ENCODE measurements around the gene ATE1.

Gene ATE1

GRCh38 chr10:121900443-121901174 lies 27.2 kb downstream of the ATE1 start:
- Histone ChIP-seq H3K4me3 (ENCODE audit: low read length) (no peak overlapping the region), H3K9me3 (ENCODE audit: insufficient read depth, low read depth, low read length) (no peaks in the 10 kb centered on the region), H3K36me3 (ENCODE audit: insufficient read depth, low read length) (peaks cover 47% of the 10 kb centered on the region), H3K4me1 (ENCODE audit: insufficient read depth, low read length) (peaks cover 8% of the 10 kb centered on the region; the same call in 1 of the 2 replicates), H3K9ac (ENCODE audit: low read depth, low read length) (no peak overlapping the region), H3K27ac (ENCODE audit: low read depth, low read length) (no peak overlapping the region), H3K27me3 (ENCODE audit: insufficient read depth, low read length) (no peaks in the 10 kb centered on the region)
- 69% methylated on average over 9 of the region's 10 CpGs for WGBS

- Histone ChIP-seq H3K4me3 (ENCODE audit: low read length) (no peak overlapping the region), H3K4me1 (ENCODE audit: insufficient read depth, low read length) (peaks cover 8% of the 10 kb centered on the region; the same call in 1 of the 2 replicates), H3K9ac (ENCODE audit: low read depth, low read length) (no peak overlapping the region), H3K9me3 (ENCODE audit: insufficient read depth, low read depth, low read length) (no peaks in the 10 kb centered on the region), H3K27ac (ENCODE audit: low read depth, low read length) (no peak overlapping the region), H3K36me3 (ENCODE audit: insufficient read depth, low read length) (peaks cover 51% of the 10 kb centered on the region), H3K27me3 (ENCODE audit: insufficient read depth, low read length) (no peaks in the 10 kb centered on the region)
- 98% methylated on average over 4 of the region's 4 CpGs for WGBS
These were observed 28.1 kb downstream of the ATE1 start for GRCh38 chr10:121899727-121900126.

GRCh38 chr10:121891103-121891502 lies 36.7 kb downstream of the ATE1 start:
- Histone ChIP-seq H3K4me3 (ENCODE audit: low read length) (peak overlapping the region; percentile 33), H3K4me1 (ENCODE audit: insufficient read depth, low read length) (peaks cover 23% of the 10 kb centered on the region), H3K9me3 (ENCODE audit: insufficient read depth, low read depth, low read length) (no peaks in the 10 kb centered on the region), H3K36me3 (ENCODE audit: insufficient read depth, low read length) (peaks cover 30% of the 10 kb centered on the region), H3K27me3 (ENCODE audit: insufficient read depth, low read length) (no peaks in the 10 kb centered on the region), H3K9ac (ENCODE audit: low read depth, low read length) (peak overlapping the region; percentile 69), H3K27ac (ENCODE audit: low read depth, low read length) (peak overlapping the region; percentile 87)
- 11% methylated on average over 5 of the region's 5 CpGs for WGBS

- WGBS, result 93% methylated on average over 4 of the region's 5 CpGs
- Histone ChIP-seq H3K4me3 (ENCODE audit: low read length) (no peak overlapping the region), H3K9me3 (ENCODE audit: insufficient read depth, low read depth, low read length) (no peaks in the 10 kb centered on the region), H3K27me3 (ENCODE audit: insufficient read depth, low read length) (no peaks in the 10 kb centered on the region), H3K9ac (ENCODE audit: low read depth, low read length) (no peak overlapping the region), H3K27ac (ENCODE audit: low read depth, low read length) (no peak overlapping the region), H3K4me1 (ENCODE audit: insufficient read depth, low read length) (peaks cover 23% of the 10 kb centered on the region), H3K36me3 (ENCODE audit: insufficient read depth, low read length) (peaks cover 22% of the 10 kb centered on the region; the same call in 1 of the 2 replicates)
These were observed 38.6 kb downstream of the ATE1 start for GRCh38 chr10:121889212-121889611.

GRCh38 chr10:121886997-121887622 lies 40.7 kb downstream of the ATE1 start:
- Histone ChIP-seq H3K9ac (ENCODE audit: low read depth, low read length) (no peak overlapping the region), H3K4me3 (ENCODE audit: low read length) (no peak overlapping the region), H3K36me3 (ENCODE audit: insufficient read depth, low read length) (peaks cover 19% of the 10 kb centered on the region; the same call in 1 of the 2 replicates), H3K4me1 (ENCODE audit: insufficient read depth, low read length) (peaks cover 20% of the 10 kb centered on the region), H3K27me3 (ENCODE audit: insufficient read depth, low read length) (no peaks in the 10 kb centered on the region), H3K9me3 (ENCODE audit: insufficient read depth, low read depth, low read length) (no peaks in the 10 kb centered on the region), H3K27ac (ENCODE audit: low read depth, low read length) (no peak overlapping the region)
- WGBS, result 50% methylated on average over 7 of the region's 7 CpGs

GRCh38 chr10:121886181-121886580 lies 41.6 kb downstream of the ATE1 start:
- Histone ChIP-seq H3K4me3 (ENCODE audit: low read length) (no peak overlapping the region), H3K27me3 (ENCODE audit: insufficient read depth, low read length) (no peaks in the 10 kb centered on the region), H3K27ac (ENCODE audit: low read depth, low read length) (no peak overlapping the region), H3K9me3 (ENCODE audit: insufficient read depth, low read depth, low read length) (no peaks in the 10 kb centered on the region), H3K9ac (ENCODE audit: low read depth, low read length) (no peak overlapping the region), H3K36me3 (ENCODE audit: insufficient read depth, low read length) (peaks cover 23% of the 10 kb centered on the region), H3K4me1 (ENCODE audit: insufficient read depth, low read length) (peaks cover 13% of the 10 kb centered on the region)
- 95% methylated on average over 4 of the region's 5 CpGs for WGBS

GRCh38 chr10:121880895-121881294 lies 46.9 kb downstream of the ATE1 start:
- no peak overlapping the region for H3K27ac ChIP-seq (ENCODE audit: low read depth, low read length)
- 0 out of 2 replicates have a peak, but pooled peaks cover 3% of the 10 kb centered on the region for H3K4me1 ChIP-seq (ENCODE audit: insufficient read depth, low read length)
- no peaks in the 10 kb centered on the region for H3K27me3 ChIP-seq (ENCODE audit: insufficient read depth, low read length)
- no peaks in the 10 kb centered on the region for H3K9me3 ChIP-seq (ENCODE audit: insufficient read depth, low read depth, low read length)
- no peak overlapping the region for H3K4me3 ChIP-seq (ENCODE audit: low read length)
- no peak overlapping the region for H3K9ac ChIP-seq (ENCODE audit: low read depth, low read length)
- peaks cover 24% of the 10 kb centered on the region for H3K36me3 ChIP-seq (ENCODE audit: insufficient read depth, low read length)

- H3K36me3 ChIP-seq (ENCODE audit: insufficient read depth, low read length), result peaks cover 24% of the 10 kb centered on the region
- WGBS, result 77% methylated on average over 3 of the region's 4 CpGs
- no peaks in the 10 kb centered on the region for H3K9me3 ChIP-seq (ENCODE audit: insufficient read depth, low read depth, low read length)
- no peaks in the 10 kb centered on the region for H3K27me3 ChIP-seq (ENCODE audit: insufficient read depth, low read length)
- 0 out of 2 replicates have a peak, but pooled peaks cover 3% of the 10 kb centered on the region for H3K4me1 ChIP-seq (ENCODE audit: insufficient read depth, low read length)
- H3K4me3 ChIP-seq (ENCODE audit: low read length), result no peak overlapping the region
- H3K9ac ChIP-seq (ENCODE audit: low read depth, low read length), result no peak overlapping the region
- H3K27ac ChIP-seq (ENCODE audit: low read depth, low read length), result no peak overlapping the region
These were observed 48.4 kb downstream of the ATE1 start for GRCh38 chr10:121879476-121879875.

- no peaks in the 10 kb centered on the region for H3K27me3 ChIP-seq (ENCODE audit: insufficient read depth, low read length)
- no peak overlapping the region; the same call in 1 of the 2 replicates for H3K27ac ChIP-seq (ENCODE audit: low read depth, low read length)
- no peak overlapping the region for H3K4me3 ChIP-seq (ENCODE audit: low read length)
- H3K9me3 ChIP-seq (ENCODE audit: insufficient read depth, low read depth, low read length), result no peaks in the 10 kb centered on the region
- peaks cover 25% of the 10 kb centered on the region for H3K36me3 ChIP-seq (ENCODE audit: insufficient read depth, low read length)
- no peak overlapping the region for H3K9ac ChIP-seq (ENCODE audit: low read depth, low read length)
- 86% methylated on average over 3 of the region's 3 CpGs for WGBS
- peaks cover 14% of the 10 kb centered on the region; the same call in 1 of the 2 replicates for H3K4me1 ChIP-seq (ENCODE audit: insufficient read depth, low read length)
These were observed 54.6 kb downstream of the ATE1 start for GRCh38 chr10:121873236-121873635.

GRCh38 chr10:121870413-121870812 lies 57.4 kb downstream of the ATE1 start:
- H3K4me3 ChIP-seq (ENCODE audit: low read length), result no peak overlapping the region
- peaks cover 34% of the 10 kb centered on the region for H3K36me3 ChIP-seq (ENCODE audit: insufficient read depth, low read length)
- 100% methylated on average over 1 of the region's 1 CpG for WGBS
- no peaks in the 10 kb centered on the region for H3K27me3 ChIP-seq (ENCODE audit: insufficient read depth, low read length)
- peaks cover 14% of the 10 kb centered on the region; the same call in 1 of the 2 replicates for H3K4me1 ChIP-seq (ENCODE audit: insufficient read depth, low read length)
- H3K9ac ChIP-seq (ENCODE audit: low read depth, low read length), result no peak overlapping the region
- no peaks in the 10 kb centered on the region for H3K9me3 ChIP-seq (ENCODE audit: insufficient read depth, low read depth, low read length)
- H3K27ac ChIP-seq (ENCODE audit: low read depth, low read length), result no peak overlapping the region

- Histone ChIP-seq H3K4me3 (ENCODE audit: low read length) (no peak overlapping the region), H3K27me3 (ENCODE audit: insufficient read depth, low read length) (no peaks in the 10 kb centered on the region), H3K27ac (ENCODE audit: low read depth, low read length) (no peak overlapping the region), H3K36me3 (ENCODE audit: insufficient read depth, low read length) (peaks cover 42% of the 10 kb centered on the region), H3K9me3 (ENCODE audit: insufficient read depth, low read depth, low read length) (no peaks in the 10 kb centered on the region; the same call in 1 of the 2 replicates), H3K9ac (ENCODE audit: low read depth, low read length) (no peak overlapping the region), H3K4me1 (ENCODE audit: insufficient read depth, low read length) (no peaks in the 10 kb centered on the region)
- 95% methylated on average over 4 of the region's 4 CpGs for WGBS
These were observed 62.3 kb downstream of the ATE1 start for GRCh38 chr10:121865554-121865953.

All from HUES64 (cell line).